ENCODE measurements around the gene LRRC27.
"Not testable (repeated sequence)": the region's sequence is repeated elsewhere in the genome, so short reads cannot be mapped to it uniquely, and the experiment has no call there.

The LRRC27 gene

GRCh38 chr10:132331601-132332432, at the start of gene LRRC27:
TSS of gene LRRC27 (plus strand) at chr10:132332193. CDS start at chr10:132333525, 1,332 bp downstream.
- peak within 1 kb of the TSS; percentile 93 for H3K27ac Mint-ChIP-seq
- peaks cover 2% of the 10 kb centered on the region for H3K27me3 Mint-ChIP-seq (ENCODE audit: low read depth)
- H3K4me1 Mint-ChIP-seq (ENCODE audit: low read depth), result peaks cover 44% of the 10 kb centered on the region
- H3K36me3 Mint-ChIP-seq (ENCODE audit: low read depth), result peaks cover 35% of the 10 kb centered on the region
- H3K4me3 Mint-ChIP-seq, result peak within 1 kb of the TSS; percentile 95
- DNase-seq (ENCODE audit: low spot score), result peak; percentile 98
- no peaks in the 10 kb centered on the region for H3K9me3 Mint-ChIP-seq

GRCh38 chr10:132282667-132283603, 49.1 kb upstream of the LRRC27 start:
- Mint-ChIP-seq H3K27me3 (ENCODE audit: low read depth) (peaks cover 6% of the 10 kb centered on the region), H3K4me1 (ENCODE audit: low read depth) (no peaks in the 10 kb centered on the region), H3K27ac (no peak overlapping the region), H3K9me3 (no peaks in the 10 kb centered on the region), H3K4me3 (no peak overlapping the region), H3K36me3 (ENCODE audit: low read depth) (no peaks in the 10 kb centered on the region)
- DNase-seq (ENCODE audit: low spot score), result no peak

GRCh38 chr10:132283604-132284382, 48.2 kb upstream of the LRRC27 start:
- H3K27me3 Mint-ChIP-seq (ENCODE audit: low read depth), result peaks cover 6% of the 10 kb centered on the region
- H3K4me3 Mint-ChIP-seq, result no peak overlapping the region
- H3K4me1 Mint-ChIP-seq (ENCODE audit: low read depth), result no peaks in the 10 kb centered on the region
- DNase-seq (ENCODE audit: low spot score), result no peak
- no peaks in the 10 kb centered on the region for H3K9me3 Mint-ChIP-seq
- H3K36me3 Mint-ChIP-seq (ENCODE audit: low read depth), result no peaks in the 10 kb centered on the region
- no peak overlapping the region for H3K27ac Mint-ChIP-seq

DNA sequence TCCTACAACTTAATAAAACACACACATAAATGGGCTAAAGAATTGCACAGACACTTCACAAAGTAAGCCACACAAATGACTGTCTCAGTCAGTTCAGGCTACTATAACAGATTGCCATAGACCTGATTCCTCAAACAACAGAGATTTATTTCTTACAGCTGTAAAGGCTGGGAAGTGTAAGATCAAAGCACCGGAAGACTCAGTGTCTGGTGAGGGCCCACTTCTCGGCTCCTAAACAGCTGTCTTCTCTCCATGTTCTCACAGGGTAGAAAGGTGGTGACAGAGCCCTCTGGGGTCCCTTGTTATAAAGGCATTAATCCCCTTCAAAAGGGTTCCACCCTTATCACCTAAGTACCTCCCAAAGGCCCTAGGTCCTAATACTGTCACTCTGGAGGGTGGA, 42.6 kb upstream of the LRRC27 start:
- H3K36me3 Mint-ChIP-seq (ENCODE audit: low read depth), result no peaks in the 10 kb centered on the region
- no peak for DNase-seq (ENCODE audit: low spot score)
- H3K4me1 Mint-ChIP-seq (ENCODE audit: low read depth), result no peaks in the 10 kb centered on the region
- no peaks in the 10 kb centered on the region for H3K9me3 Mint-ChIP-seq
- no peak overlapping the region for H3K4me3 Mint-ChIP-seq
- no peak overlapping the region for H3K27ac Mint-ChIP-seq
- peaks cover 6% of the 10 kb centered on the region for H3K27me3 Mint-ChIP-seq (ENCODE audit: low read depth)

DNA sequence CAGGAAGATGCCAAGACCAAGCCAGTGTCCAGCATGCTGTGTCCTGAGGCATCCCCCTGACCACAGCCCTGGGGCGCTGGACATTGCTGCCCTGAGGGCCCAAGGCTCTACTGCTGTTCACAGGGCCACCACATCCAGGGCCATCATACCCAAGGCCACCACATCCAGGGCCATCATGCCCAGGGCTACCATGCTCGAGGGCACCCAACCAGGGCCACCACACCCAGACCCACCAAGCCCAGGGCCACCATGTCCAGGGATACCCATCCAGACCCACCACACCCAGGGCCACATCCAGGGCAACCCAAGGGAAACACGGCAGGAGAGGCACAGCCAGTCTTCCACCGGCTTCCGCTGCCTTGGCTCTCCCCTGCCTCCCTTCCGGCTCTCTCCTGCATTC, 41.4 kb upstream of the LRRC27 start:
- no peak for DNase-seq (ENCODE audit: low spot score)
- no peak overlapping the region for H3K27ac Mint-ChIP-seq
- H3K9me3 Mint-ChIP-seq, result no peaks in the 10 kb centered on the region
- no peaks in the 10 kb centered on the region for H3K36me3 Mint-ChIP-seq (ENCODE audit: low read depth)
- H3K27me3 Mint-ChIP-seq (ENCODE audit: low read depth), result peaks cover 3% of the 10 kb centered on the region
- H3K4me3 Mint-ChIP-seq, result no peak overlapping the region
- H3K4me1 Mint-ChIP-seq (ENCODE audit: low read depth), result no peaks in the 10 kb centered on the region

- no peak for DNase-seq (ENCODE audit: low spot score)
- Mint-ChIP-seq H3K27me3 (ENCODE audit: low read depth) (no peaks in the 10 kb centered on the region), H3K36me3 (ENCODE audit: low read depth) (no peaks in the 10 kb centered on the region), H3K9me3 (no peaks in the 10 kb centered on the region), H3K4me1 (ENCODE audit: low read depth) (no peaks in the 10 kb centered on the region), H3K4me3 (no peak overlapping the region), H3K27ac (no peak overlapping the region)
Measured at GRCh38 chr10:132291826-132292225, 40.2 kb upstream of the LRRC27 start.

- no peak overlapping the region for H3K4me3 Mint-ChIP-seq
- no peak for DNase-seq (ENCODE audit: low spot score)
- H3K4me1 Mint-ChIP-seq (ENCODE audit: low read depth), result no peaks in the 10 kb centered on the region
- H3K36me3 Mint-ChIP-seq (ENCODE audit: low read depth), result no peaks in the 10 kb centered on the region
- no peaks in the 10 kb centered on the region for H3K9me3 Mint-ChIP-seq
- no peaks in the 10 kb centered on the region for H3K27me3 Mint-ChIP-seq (ENCODE audit: low read depth)
- no peak overlapping the region for H3K27ac Mint-ChIP-seq
Measured at GRCh38 chr10:132292287-132293200, 39.4 kb upstream of the LRRC27 start.

DNA sequence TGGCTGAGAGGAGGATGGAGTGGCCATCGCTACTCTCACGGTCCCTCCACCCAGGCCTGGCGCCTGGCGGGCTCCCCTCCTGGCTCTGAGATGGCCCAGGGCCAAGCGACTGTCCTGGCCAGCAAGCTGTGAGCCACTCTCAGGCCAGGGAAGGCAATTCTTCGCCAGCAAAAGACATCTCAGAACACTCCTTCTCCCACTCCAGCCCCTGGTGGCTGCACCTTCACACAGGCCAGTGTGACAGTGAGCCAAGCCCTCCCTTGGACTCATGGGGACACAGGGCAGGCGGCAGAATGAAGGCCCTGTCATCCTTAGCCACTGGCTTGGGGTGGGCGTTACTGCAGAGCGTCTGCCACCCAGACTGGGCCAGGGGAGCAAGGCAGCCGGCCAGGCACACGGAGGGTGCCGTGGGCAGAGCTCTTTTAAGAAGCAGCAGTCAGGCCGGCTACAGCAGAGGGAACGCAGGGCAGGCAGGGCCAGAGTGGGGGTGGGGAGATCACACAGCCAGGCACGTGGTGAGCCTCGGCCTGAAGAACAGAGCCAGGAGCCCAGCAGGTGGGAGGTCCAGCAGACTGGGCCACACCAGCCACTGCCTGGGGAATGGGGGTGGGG, 38.7 kb upstream of the LRRC27 start:
- no peak for DNase-seq (ENCODE audit: low spot score)
- Mint-ChIP-seq H3K4me3 (no peak overlapping the region), H3K9me3 (no peaks in the 10 kb centered on the region), H3K27ac (no peak overlapping the region), H3K36me3 (ENCODE audit: low read depth) (no peaks in the 10 kb centered on the region), H3K4me1 (ENCODE audit: low read depth) (no peaks in the 10 kb centered on the region), H3K27me3 (ENCODE audit: low read depth) (no peaks in the 10 kb centered on the region)

- H3K27me3 Mint-ChIP-seq (ENCODE audit: low read depth), result no peaks in the 10 kb centered on the region
- no peaks in the 10 kb centered on the region for H3K9me3 Mint-ChIP-seq
Measured at GRCh38 chr10:132293813-132294520, 38.0 kb upstream of the LRRC27 start.

DNA sequence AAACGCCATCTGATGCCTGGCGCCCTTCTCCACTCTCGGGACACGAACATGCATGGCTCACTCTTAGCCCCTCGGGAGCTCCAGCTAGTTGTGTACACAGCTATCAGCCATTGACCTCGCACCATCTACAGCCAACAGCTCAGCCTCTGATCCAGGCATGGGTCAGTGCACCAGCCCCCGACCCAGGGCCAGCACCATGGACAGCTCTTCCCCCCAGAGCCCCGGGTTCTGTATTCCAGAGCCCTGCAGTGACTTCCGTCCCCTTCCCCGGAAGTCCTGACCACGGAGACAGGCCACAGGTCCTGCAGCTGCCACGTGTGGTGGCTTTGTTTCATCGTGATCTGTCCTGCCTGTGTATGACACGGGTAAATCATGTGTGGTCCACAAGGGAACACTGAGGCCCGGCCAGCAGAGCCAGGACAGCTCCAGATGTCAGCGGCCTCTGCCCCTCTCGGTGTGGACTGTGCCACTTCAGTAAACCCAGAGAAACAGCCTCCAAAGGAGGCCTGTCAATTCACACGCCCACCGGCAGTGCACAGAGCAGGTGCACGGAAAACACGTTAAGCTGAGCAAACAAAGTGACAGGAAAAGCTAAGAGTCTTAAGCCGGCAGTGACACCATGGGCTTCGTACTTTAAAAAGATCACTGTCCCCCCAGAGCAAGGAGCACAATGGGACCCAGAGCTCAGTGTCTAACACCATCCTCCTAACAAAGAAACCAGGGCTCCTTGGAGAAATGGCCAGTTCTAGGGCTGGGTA, 37.3 kb upstream of the LRRC27 start:
- no peaks in the 10 kb centered on the region for H3K27me3 Mint-ChIP-seq (ENCODE audit: low read depth)
- no peak for DNase-seq (ENCODE audit: low spot score)
- no peak overlapping the region for H3K27ac Mint-ChIP-seq
- no peaks in the 10 kb centered on the region for H3K4me1 Mint-ChIP-seq (ENCODE audit: low read depth)
- H3K9me3 Mint-ChIP-seq, result no peaks in the 10 kb centered on the region
- H3K4me3 Mint-ChIP-seq, result no peak overlapping the region
- no peaks in the 10 kb centered on the region for H3K36me3 Mint-ChIP-seq (ENCODE audit: low read depth)

More at GRCh38 chr10:132293813-132294520, 38.0 kb upstream of the LRRC27 start:
- Mint-ChIP-seq H3K36me3 (ENCODE audit: low read depth) (no peaks in the 10 kb centered on the region), H3K4me3 (no peak overlapping the region), H3K4me1 (ENCODE audit: low read depth) (no peaks in the 10 kb centered on the region), H3K27ac (no peak overlapping the region)
- no peak for DNase-seq (ENCODE audit: low spot score)

- H3K27me3 Mint-ChIP-seq (ENCODE audit: low read depth); H3K4me1 Mint-ChIP-seq (ENCODE audit: low read depth); DNase-seq (ENCODE audit: low spot score); H3K27ac Mint-ChIP-seq; H3K9me3 Mint-ChIP-seq; H3K4me3 Mint-ChIP-seq; H3K36me3 Mint-ChIP-seq (ENCODE audit: low read depth): not testable (repeated sequence)
Measured at GRCh38 chr10:132295481-132295880, 36.5 kb upstream of the LRRC27 start.
